ENCODE measurements around the gene CD99L2.
"Not testable (repeated sequence)": the region's sequence is repeated elsewhere in the genome, so short reads cannot be mapped to it uniquely, and the experiment has no call there.

CD99L2 gene

GRCh38 chrX:150831863-150832262 lies 66.6 kb downstream of the CD99L2 start:
- no peak overlapping the region for H2BK15ac ChIP-seq (ENCODE audit: low read depth, poor library complexity, severe bottlenecking)
- no peak overlapping the region for H3K27ac ChIP-seq (ENCODE audit: low read length, poor library complexity, severe bottlenecking)
- H3K9me3 ChIP-seq (ENCODE audit: control insufficient read depth, low read length), result peaks cover 9% of the 10 kb centered on the region
- H3K4me2 ChIP-seq (ENCODE audit: low read length, poor library complexity, severe bottlenecking), result no peak overlapping the region
- H3K4me3 ChIP-seq (ENCODE audit: insufficient read depth in 1 of 2, low read depth in 1 of 2, low read length in 2 of 2), result no peak overlapping the region
- no peak overlapping the region for H3K14ac ChIP-seq (ENCODE audit: low read length in 2 of 2)
- H3K27me3 ChIP-seq (ENCODE audit: control insufficient read depth in 1 of 2, insufficient read depth in 1 of 2, low read length in 2 of 2), result no peaks in the 10 kb centered on the region
- H3K4ac ChIP-seq (ENCODE audit: low read depth in 1 of 2, low read length in 2 of 2), result no peak overlapping the region
- DNase-seq, result no peak
- H2BK120ac ChIP-seq (ENCODE audit: low read depth, low read length), result no peak overlapping the region
- WGBS, result 100% methylated on average over 1 of the region's 1 CpG
- H3K36me3 ChIP-seq (ENCODE audit: control insufficient read depth in 1 of 2, insufficient read depth in 2 of 2, low read depth in 1 of 2, low read length in 2 of 2), result peaks cover 0 to 18% of the 10 kb centered on the region in 2 experiments
- no peak overlapping the region for H4K91ac ChIP-seq (ENCODE audit: low read length)
- no peak overlapping the region for H3K18ac ChIP-seq (ENCODE audit: low read depth in 1 of 2, low read length in 2 of 2)
- H3K23ac ChIP-seq (ENCODE audit: low read length in 2 of 2), result no peak overlapping the region
- H2BK12ac ChIP-seq (ENCODE audit: low read length in 2 of 2), result no peak overlapping the region
- no peak overlapping the region for H2AFZ ChIP-seq (ENCODE audit: low read depth, low read length)
- H3K79me1 ChIP-seq (replicated peaks; ENCODE audit: low read length, poor library complexity, severe bottlenecking), result no peaks in the 10 kb centered on the region
- H4K8ac ChIP-seq (ENCODE audit: low read length), result no peak overlapping the region
- H3K4me1 ChIP-seq (ENCODE audit: control insufficient read depth, insufficient read depth, low read depth, low read length), result no peaks in the 10 kb centered on the region
- no peak overlapping the region for H2BK5ac ChIP-seq (ENCODE audit: low read depth, low read length, poor library complexity, severe bottlenecking)
- no peak overlapping the region for H2AK5ac ChIP-seq (ENCODE audit: low read length, severe bottlenecking)
- no peak overlapping the region for H3K9ac ChIP-seq (ENCODE audit: low read length)

GRCh38 chrX:150828785-150829184 lies 69.7 kb downstream of the CD99L2 start:
- Histone ChIP-seq H3K36me3 (ENCODE audit: control insufficient read depth in 1 of 2, insufficient read depth in 2 of 2, low read depth in 1 of 2, low read length in 2 of 2) (peaks cover 0 to 26% of the 10 kb centered on the region in 2 experiments), H3K27me3 (ENCODE audit: control insufficient read depth in 1 of 2, insufficient read depth in 1 of 2, low read length in 2 of 2) (no peaks in the 10 kb centered on the region), H3K23ac (ENCODE audit: low read length in 2 of 2) (no peak overlapping the region), H2BK120ac (ENCODE audit: low read depth, low read length) (no peak overlapping the region), H2AK5ac (ENCODE audit: low read length, severe bottlenecking) (no peak overlapping the region), H4K91ac (ENCODE audit: low read length) (no peak overlapping the region), H2BK12ac (ENCODE audit: low read length in 2 of 2) (no peak overlapping the region), H2AFZ (ENCODE audit: low read depth, low read length) (no peak overlapping the region), H3K27ac (ENCODE audit: low read length, poor library complexity, severe bottlenecking) (no peak overlapping the region), H3K4ac (ENCODE audit: low read depth in 1 of 2, low read length in 2 of 2) (no peak overlapping the region), H4K8ac (ENCODE audit: low read length) (no peak overlapping the region), H3K79me1 (replicated peaks; ENCODE audit: low read length, poor library complexity, severe bottlenecking) (no peaks in the 10 kb centered on the region), H3K9me3 (ENCODE audit: control insufficient read depth, low read length) (peaks cover 10% of the 10 kb centered on the region), H3K4me1 (ENCODE audit: control insufficient read depth, insufficient read depth, low read depth, low read length) (no peaks in the 10 kb centered on the region), H2BK5ac (ENCODE audit: low read depth, low read length, poor library complexity, severe bottlenecking) (no peak overlapping the region), H3K9ac (ENCODE audit: low read length) (no peak overlapping the region), H3K4me2 (ENCODE audit: low read length, poor library complexity, severe bottlenecking) (no peak overlapping the region), H3K18ac (ENCODE audit: low read depth in 1 of 2, low read length in 2 of 2) (no peak overlapping the region), H2BK15ac (ENCODE audit: low read depth, poor library complexity, severe bottlenecking) (no peak overlapping the region), H3K14ac (ENCODE audit: low read length in 2 of 2) (no peak overlapping the region), H3K4me3 (ENCODE audit: insufficient read depth in 1 of 2, low read depth in 1 of 2, low read length in 2 of 2) (no peak overlapping the region)
- WGBS, result 85% methylated on average over 3 of the region's 5 CpGs
- no peak for DNase-seq

GRCh38 chrX:150824352-150824751 lies 74.1 kb downstream of the CD99L2 start:
- H4K91ac ChIP-seq (ENCODE audit: low read length); H3K9ac ChIP-seq (ENCODE audit: low read length); H3K14ac ChIP-seq (ENCODE audit: low read length in 2 of 2); H2BK12ac ChIP-seq (ENCODE audit: low read length in 2 of 2); H2BK5ac ChIP-seq (ENCODE audit: low read depth, low read length, poor library complexity, severe bottlenecking); H3K4me1 ChIP-seq (ENCODE audit: control insufficient read depth, insufficient read depth, low read depth, low read length); H3K23ac ChIP-seq (ENCODE audit: low read length in 2 of 2); DNase-seq; H2AK5ac ChIP-seq (ENCODE audit: low read length, severe bottlenecking); H2BK120ac ChIP-seq (ENCODE audit: low read depth, low read length); H3K18ac ChIP-seq (ENCODE audit: low read depth in 1 of 2, low read length in 2 of 2); H3K27ac ChIP-seq (ENCODE audit: low read length, poor library complexity, severe bottlenecking); H3K4ac ChIP-seq (ENCODE audit: low read depth in 1 of 2, low read length in 2 of 2); H3K9me3 ChIP-seq (ENCODE audit: control insufficient read depth, low read length); H2AFZ ChIP-seq (ENCODE audit: low read depth, low read length); H4K8ac ChIP-seq (ENCODE audit: low read length); H3K4me2 ChIP-seq (ENCODE audit: low read length, poor library complexity, severe bottlenecking); H2BK15ac ChIP-seq (ENCODE audit: low read depth, poor library complexity, severe bottlenecking); H3K4me3 ChIP-seq (ENCODE audit: insufficient read depth in 1 of 2, low read depth in 1 of 2, low read length in 2 of 2); H3K79me1 ChIP-seq (replicated peaks; ENCODE audit: low read length, poor library complexity, severe bottlenecking); H3K27me3 ChIP-seq (ENCODE audit: control insufficient read depth in 1 of 2, insufficient read depth in 1 of 2, low read length in 2 of 2): not testable (repeated sequence)
- H3K36me3 ChIP-seq (ENCODE audit: control insufficient read depth in 1 of 2, insufficient read depth in 2 of 2, low read depth in 1 of 2, low read length in 2 of 2), result peaks cover 0 to 28% of the 10 kb centered on the region in 2 experiments

GRCh38 chrX:150823826-150824225 lies 74.6 kb downstream of the CD99L2 start:
- H3K27me3 ChIP-seq (ENCODE audit: control insufficient read depth in 1 of 2, insufficient read depth in 1 of 2, low read length in 2 of 2); H3K4me1 ChIP-seq (ENCODE audit: control insufficient read depth, insufficient read depth, low read depth, low read length); H3K79me1 ChIP-seq (replicated peaks; ENCODE audit: low read length, poor library complexity, severe bottlenecking); H3K23ac ChIP-seq (ENCODE audit: low read length in 2 of 2); H4K91ac ChIP-seq (ENCODE audit: low read length); H4K8ac ChIP-seq (ENCODE audit: low read length); H2AFZ ChIP-seq (ENCODE audit: low read depth, low read length); H3K4ac ChIP-seq (ENCODE audit: low read depth in 1 of 2, low read length in 2 of 2); H3K9me3 ChIP-seq (ENCODE audit: control insufficient read depth, low read length); H3K9ac ChIP-seq (ENCODE audit: low read length); H2BK15ac ChIP-seq (ENCODE audit: low read depth, poor library complexity, severe bottlenecking); H3K4me2 ChIP-seq (ENCODE audit: low read length, poor library complexity, severe bottlenecking); H2AK5ac ChIP-seq (ENCODE audit: low read length, severe bottlenecking); H2BK5ac ChIP-seq (ENCODE audit: low read depth, low read length, poor library complexity, severe bottlenecking); H3K4me3 ChIP-seq (ENCODE audit: insufficient read depth in 1 of 2, low read depth in 1 of 2, low read length in 2 of 2); DNase-seq; H3K27ac ChIP-seq (ENCODE audit: low read length, poor library complexity, severe bottlenecking); H2BK120ac ChIP-seq (ENCODE audit: low read depth, low read length); H2BK12ac ChIP-seq (ENCODE audit: low read length in 2 of 2); H3K14ac ChIP-seq (ENCODE audit: low read length in 2 of 2); H3K18ac ChIP-seq (ENCODE audit: low read depth in 1 of 2, low read length in 2 of 2): not testable (repeated sequence)
- WGBS, result 100% methylated on average over 1 of the region's 1 CpG
- H3K36me3 ChIP-seq (ENCODE audit: control insufficient read depth in 1 of 2, insufficient read depth in 2 of 2, low read depth in 1 of 2, low read length in 2 of 2), result peaks cover 0 to 25% of the 10 kb centered on the region in 2 experiments

Measured in mesenchymal stem cell (in vitro differentiated cells and primary cell).